Measurements from ENCODE around the gene PHTF1.

GRCh38 chr1:113779542-113779941 lies 20.3 kb upstream of the PHTF1 start:
- TF ChIP-seq CTCF (conservative IDR thresholded peaks at IDR 0.05) (no peak), EZH2 (IDR thresholded peaks at IDR 0.05; ENCODE audit: low read depth) (no peak)
